Islet precursor cell (in vitro differentiated cells): ENCODE data around the gene LMBR1L.
"Not testable (repeated sequence)": the region's sequence is repeated elsewhere in the genome, so short reads cannot be mapped to it uniquely, and the experiment has no call there.

ENCODE experiments used
- DNase-seq: peaks from one replicate; pipeline ENCODE4 v3.0.0-alpha.2; 2018

Gene LMBR1L

GRCh38 chr12:49079793-49080192 is 30.9 kb downstream of the LMBR1L start:
- DNase-seq: no peak

GRCh38 chr12:49070971-49071370 is 39.7 kb downstream of the LMBR1L start:
- DNase-seq: no peak

DNA sequence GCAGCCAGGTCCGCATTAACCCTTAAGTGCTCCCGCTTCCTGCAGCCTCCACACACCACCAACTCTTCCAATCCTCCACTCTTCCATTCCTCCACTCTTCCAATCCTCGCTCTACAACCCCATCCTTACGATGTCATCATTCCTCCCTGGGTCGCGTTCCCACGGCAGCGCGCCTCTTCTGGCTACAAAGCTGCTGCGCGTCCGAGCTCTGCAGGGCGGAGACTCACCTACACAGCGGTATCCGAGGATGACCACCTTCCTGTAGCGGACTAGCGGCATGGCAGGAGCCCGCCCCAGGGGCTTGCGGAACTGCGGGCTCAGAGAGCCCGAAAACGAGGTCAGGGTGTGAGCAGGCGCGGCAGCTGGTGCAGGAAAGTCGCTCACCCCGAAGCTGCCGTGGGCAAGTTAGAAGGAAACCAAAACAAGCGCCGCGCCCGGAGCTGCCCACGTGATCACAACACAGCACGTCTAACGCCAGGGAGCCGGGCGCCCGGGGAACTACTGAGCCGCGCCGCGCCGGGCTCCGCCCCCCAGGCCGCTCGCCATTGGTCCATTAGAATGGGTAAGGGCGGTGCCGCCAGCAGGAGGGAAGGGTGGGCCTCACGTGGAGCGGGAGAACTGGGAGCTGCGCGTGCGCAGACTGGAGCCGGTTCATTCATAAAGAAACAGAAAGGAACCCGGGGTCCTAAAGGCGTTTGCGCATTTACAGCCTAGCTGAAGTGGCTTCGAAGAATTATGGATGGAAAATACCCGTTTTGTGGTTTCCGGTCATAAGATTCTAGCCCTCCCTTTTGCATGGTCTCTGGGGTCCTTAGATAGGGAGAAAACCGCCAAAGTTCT is 40.9 kb downstream of the LMBR1L start, which contains the start of gene RHEBL1:
Gene RHEBL1, minus strand, starts transcription at position 473 of the 840 bp plus-strand sequence. Its CDS starts 194 bp downstream, at position 279.
- peak; percentile 100 for DNase-seq

DNA sequence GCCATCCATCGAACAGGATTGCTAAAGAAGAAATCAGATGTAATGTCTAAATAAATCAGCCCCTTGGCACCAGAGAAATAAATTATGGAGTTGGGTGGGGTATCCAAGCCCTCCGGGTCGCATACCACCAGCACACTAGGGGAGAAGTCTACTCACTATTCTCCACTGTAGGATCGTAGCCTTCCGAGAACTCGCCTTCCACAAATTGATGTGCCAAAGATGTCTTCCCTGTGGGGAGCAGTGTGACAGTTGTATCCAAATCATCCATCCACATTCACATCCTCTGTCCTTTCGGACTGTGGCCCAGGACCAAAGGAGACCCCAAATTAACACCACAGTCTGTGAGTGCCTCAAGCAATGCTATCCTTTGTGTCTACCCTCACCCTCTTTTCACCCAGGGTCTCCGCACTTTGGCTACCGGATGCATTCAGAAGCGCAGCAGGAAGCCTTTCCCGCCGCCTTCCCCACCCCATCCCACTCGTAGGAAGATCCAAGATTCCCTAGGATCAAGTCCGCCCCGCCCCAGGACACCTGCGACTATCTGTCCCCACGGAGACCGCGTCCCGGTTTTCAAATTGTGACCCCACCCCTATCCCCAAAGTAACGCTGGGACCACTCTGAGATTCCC is 41.7 kb downstream of the LMBR1L start:
- DNase-seq: no peak

- no peak for DNase-seq
Observed at GRCh38 chr12:49066120-49066519, 44.5 kb downstream of the LMBR1L start.

- no peak for DNase-seq
Observed at GRCh38 chr12:49064767-49065152, 45.9 kb downstream of the LMBR1L start.

DNA sequence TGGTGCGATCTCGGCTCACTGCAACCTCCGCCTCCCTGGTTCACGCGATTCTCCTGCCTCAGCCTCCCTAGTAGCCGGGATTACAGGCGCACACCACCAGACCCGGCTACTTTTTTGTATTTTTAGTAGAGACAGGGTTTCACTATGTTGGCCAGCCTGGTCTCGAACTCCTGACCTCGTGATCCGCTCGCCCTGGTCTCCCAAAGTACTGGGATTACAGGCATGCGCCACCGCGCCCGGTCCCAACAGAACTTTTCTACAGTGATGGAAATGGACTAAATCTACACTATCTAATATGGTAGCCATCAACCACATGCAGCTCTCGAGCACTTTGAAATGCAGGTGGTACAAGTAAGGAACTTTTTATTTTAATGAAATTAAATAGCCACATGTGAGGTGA is 48.7 kb downstream of the LMBR1L start:
- not testable (repeated sequence) for DNase-seq

DNA sequence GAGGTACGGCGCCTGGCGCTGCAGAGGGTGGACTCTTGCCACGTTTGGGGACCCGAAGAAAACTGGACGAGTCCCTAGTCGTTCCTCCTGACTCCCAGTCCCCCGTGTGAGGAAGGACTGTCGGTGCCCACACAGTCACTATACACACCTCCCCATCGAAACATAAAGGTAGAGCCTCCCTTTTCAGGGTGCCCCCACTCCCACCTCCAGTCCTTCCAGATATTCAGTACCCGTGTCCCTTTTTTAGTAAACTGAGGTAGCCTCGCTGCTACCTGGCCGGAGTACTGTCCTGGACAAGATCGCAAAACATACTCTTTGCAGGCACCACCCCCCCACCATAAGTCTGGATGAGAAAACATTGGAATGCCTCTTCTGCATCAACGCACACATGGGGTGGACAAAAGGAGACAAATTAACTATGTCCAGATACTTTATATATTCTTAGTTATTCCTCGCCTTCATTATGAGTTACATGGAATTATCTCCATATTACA is 49.4 kb downstream of the LMBR1L start:
- no peak for DNase-seq

GRCh38 chr12:49060237-49061156 is 50.1 kb downstream of the LMBR1L start, which contains the start of gene KMT2D:
KMT2D (minus strand) TSS chr12:49060794; CDS start chr12:49055324, 5,470 bp downstream.
- peak; percentile 97 for DNase-seq

- DNase-seq: peak; percentile 68
Observed at GRCh38 chr12:49059299-49060171, 51.1 kb downstream of the LMBR1L start.

GRCh38 chr12:49059045-49059298 is 51.7 kb downstream of the LMBR1L start:
- DNase-seq: no peak

DNA sequence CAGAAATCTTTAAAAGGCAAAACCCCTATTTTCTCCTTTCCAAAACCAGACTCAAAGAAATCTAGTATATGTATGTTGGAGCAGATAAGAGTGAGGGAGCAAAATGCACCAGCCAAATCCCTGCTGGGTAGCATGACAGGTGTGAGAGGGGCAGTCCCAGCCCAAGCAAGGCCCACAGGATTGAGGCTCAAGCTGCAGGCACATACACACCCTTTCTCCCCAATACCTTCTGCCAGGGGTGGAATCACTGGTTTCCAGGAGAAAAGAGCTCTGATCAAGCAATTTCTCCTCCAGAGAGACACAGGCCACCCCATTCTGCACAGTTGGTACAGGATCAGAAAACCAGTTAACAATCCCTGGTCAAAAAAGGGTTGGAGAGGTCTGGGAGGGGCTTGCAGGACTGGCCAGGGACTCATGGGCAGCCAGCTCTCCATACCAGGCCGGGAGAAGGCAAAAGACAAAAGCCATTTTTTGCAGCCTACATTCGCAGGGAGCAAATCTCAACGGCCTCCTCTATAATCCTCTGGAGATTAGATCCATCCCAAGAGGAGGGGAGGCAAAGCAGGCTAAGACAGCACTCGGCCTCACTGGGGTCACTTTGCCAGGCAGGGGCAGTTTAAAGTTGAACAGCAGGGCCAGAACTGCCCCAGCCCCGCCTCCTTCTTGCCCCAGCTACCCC is 52.1 kb downstream of the LMBR1L start:
- no peak for DNase-seq

GRCh38 chr12:49057888-49058287 is 52.8 kb downstream of the LMBR1L start:
- DNase-seq: no peak

GRCh38 chr12:49055978-49056754 is 54.5 kb downstream of the LMBR1L start:
- peak; percentile 88 for DNase-seq

GRCh38 chr12:49055092-49055491 is 55.6 kb downstream of the LMBR1L start:
- DNase-seq: no peak

DNA sequence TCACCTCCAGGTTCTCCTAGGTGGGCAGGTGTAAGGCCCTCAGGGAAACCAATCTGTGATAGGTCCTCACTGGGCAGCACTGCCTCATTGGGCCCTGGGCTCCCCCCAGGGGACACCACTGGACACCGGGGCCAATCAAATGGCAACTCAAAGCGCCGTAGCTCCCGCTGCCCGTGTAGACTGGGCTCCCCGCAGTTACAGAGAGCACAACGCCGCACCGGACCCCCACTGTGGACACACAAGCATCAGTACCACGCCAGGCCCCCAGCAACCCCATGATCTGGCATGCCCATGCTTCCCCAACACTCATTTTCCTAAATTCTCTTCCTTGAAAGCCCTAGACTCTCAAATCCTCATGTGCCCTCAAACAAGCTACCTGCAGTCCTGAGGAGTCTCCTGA is 56.1 kb downstream of the LMBR1L start:
- no peak for DNase-seq

DNA sequence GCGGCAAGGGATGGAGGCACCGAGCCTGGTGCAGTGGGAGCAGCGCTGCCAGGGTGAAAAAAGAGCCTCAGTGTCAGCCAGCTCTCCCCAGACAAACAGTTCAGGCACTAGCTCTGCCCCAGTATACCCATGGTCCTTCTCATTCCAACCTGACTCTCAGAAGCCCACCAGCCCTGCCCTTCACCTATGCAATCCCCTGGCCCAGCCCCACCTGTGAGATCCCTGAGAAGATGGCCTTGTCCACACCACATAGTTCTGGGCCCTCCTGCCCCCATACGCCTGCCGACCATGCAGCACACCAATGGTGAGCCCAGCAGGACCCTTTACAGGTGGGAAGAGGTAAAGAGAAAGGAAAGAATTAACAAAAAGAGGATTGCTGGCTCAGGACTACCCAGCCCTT is 56.6 kb downstream of the LMBR1L start:
- no peak for DNase-seq

- no peak for DNase-seq
Observed at GRCh38 chr12:49052451-49053208, 58.0 kb downstream of the LMBR1L start.

GRCh38 chr12:49051777-49052438 is 58.7 kb downstream of the LMBR1L start:
- DNase-seq: no peak
